ENCODE results near the gene MBNL1. TPM values are rescaled to one million over a fixed set of nuclear protein-coding genes. Genes with fewer than 3 reads are reported as not detected.

MBNL1 gene
- total RNA-seq, 1 donor from 2014 or later: 14.7 TPM

DNA sequence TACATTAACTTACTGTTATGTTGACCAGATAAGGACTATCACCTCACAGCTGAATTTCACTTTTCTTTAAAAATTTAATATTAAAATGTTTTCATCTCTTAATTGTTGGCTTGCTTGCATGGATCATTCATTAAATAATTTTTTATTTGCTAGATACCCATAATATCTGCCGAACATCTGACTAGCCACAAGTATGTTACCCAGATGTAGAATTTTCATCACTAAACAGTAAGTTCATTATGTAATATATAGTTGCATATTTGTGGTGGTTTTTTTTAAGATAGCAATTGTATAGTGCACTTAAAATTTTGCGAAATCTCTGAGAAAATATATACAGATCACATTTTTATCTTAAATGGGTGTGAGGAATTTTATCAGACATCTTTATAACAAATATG lies 190.4 kb downstream of the MBNL1 start:
- no peak for TF ChIP-seq EZH2 (IDR thresholded peaks at IDR 0.05)
- TF ChIP-seq, protein P1, sequence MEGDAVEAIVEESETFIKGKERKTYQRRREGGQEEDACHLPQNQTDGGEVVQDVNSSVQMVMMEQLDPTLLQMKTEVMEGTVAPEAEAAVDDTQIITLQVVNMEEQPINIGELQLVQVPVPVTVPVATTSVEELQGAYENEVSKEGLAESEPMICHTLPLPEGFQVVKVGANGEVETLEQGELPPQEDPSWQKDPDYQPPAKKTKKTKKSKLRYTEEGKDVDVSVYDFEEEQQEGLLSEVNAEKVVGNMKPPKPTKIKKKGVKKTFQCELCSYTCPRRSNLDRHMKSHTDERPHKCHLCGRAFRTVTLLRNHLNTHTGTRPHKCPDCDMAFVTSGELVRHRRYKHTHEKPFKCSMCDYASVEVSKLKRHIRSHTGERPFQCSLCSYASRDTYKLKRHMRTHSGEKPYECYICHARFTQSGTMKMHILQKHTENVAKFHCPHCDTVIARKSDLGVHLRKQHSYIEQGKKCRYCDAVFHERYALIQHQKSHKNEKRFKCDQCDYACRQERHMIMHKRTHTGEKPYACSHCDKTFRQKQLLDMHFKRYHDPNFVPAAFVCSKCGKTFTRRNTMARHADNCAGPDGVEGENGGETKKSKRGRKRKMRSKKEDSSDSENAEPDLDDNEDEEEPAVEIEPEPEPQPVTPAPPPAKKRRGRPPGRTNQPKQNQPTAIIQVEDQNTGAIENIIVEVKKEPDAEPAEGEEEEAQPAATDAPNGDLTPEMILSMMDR (IDR thresholded peaks at IDR 0.05): no peak
- TF ChIP-seq EZH2phosphoT487 (IDR thresholded peaks at IDR 0.05): no peak
- H2AFZ ChIP-seq (replicated peaks): no peak overlapping the region
- H3K36me3 ChIP-seq: peaks cover 4% of the 10 kb centered on the region
- no peaks in the 10 kb centered on the region for H3K9me3 Mint-ChIP-seq
- peaks cover 9% of the 10 kb centered on the region for H3K4me1 ChIP-seq
- no peak overlapping the region for H3K27ac Mint-ChIP-seq
- H3K79me2 ChIP-seq (ENCODE audit: low read depth): no peaks in the 10 kb centered on the region
- no peaks in the 10 kb centered on the region for H3K4me1 Mint-ChIP-seq
- H3K4me3 ChIP-seq: no peak overlapping the region
- no peak for DNase-seq (ENCODE audit: low spot score)
- H3K4me2 ChIP-seq: no peak overlapping the region
- H3K27me3 ChIP-seq: no peaks in the 10 kb centered on the region
- no peak overlapping the region for H3K4me3 Mint-ChIP-seq
- no peak overlapping the region for H3K27ac ChIP-seq
- H3K9me3 ChIP-seq (ENCODE audit: low read depth): no peaks in the 10 kb centered on the region
- no peaks in the 10 kb centered on the region for H3K27me3 Mint-ChIP-seq (ENCODE audit: insufficient read depth, low read depth)
- no peaks in the 10 kb centered on the region for H4K20me1 ChIP-seq (ENCODE audit: low read depth)
- H3K36me3 Mint-ChIP-seq: peaks cover 12% of the 10 kb centered on the region
- H3K9ac ChIP-seq: no peak overlapping the region
- no peaks in the 10 kb centered on the region for H3F3A ChIP-seq (ENCODE audit: low read depth)

DNA sequence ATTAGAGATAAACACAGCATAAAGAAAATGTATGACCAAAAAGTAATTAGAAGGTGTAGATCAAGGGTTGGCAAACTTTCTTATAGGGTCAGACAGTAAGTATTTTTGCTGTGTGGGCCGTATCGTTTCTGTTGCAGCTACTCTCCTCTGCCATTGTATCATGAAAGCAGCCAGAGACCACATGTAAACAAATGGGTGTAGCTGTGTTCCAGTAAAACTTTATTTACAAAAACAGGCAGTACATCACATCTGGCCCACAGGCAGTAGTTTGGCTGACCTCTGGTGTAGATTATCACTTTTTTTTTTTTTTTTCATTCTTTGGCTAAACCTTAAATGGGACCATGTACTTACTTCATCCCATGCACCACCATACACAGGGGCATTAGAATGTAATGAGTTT lies 190.8 kb downstream of the MBNL1 start:
- H2AFZ ChIP-seq (replicated peaks): no peak overlapping the region
- Mint-ChIP-seq H3K4me3 (no peak overlapping the region), H3K4me1 (no peaks in the 10 kb centered on the region), H3K27me3 (ENCODE audit: insufficient read depth, low read depth) (no peaks in the 10 kb centered on the region), H3K9me3 (no peaks in the 10 kb centered on the region), H3K27ac (no peak overlapping the region), H3K36me3 (peaks cover 11% of the 10 kb centered on the region)
- no peaks in the 10 kb centered on the region for H4K20me1 ChIP-seq (ENCODE audit: low read depth)
- H3K9ac ChIP-seq: no peak overlapping the region
- no peak for TF ChIP-seq EZH2 (IDR thresholded peaks at IDR 0.05)
- TF ChIP-seq EZH2phosphoT487 (IDR thresholded peaks at IDR 0.05): no peak
- TF ChIP-seq, protein P1 (IDR thresholded peaks at IDR 0.05): no peak
- H3K27ac ChIP-seq: no peak overlapping the region
- peaks cover 4% of the 10 kb centered on the region for H3K36me3 ChIP-seq
- H3K4me1 ChIP-seq: peaks cover 9% of the 10 kb centered on the region
- H3K79me2 ChIP-seq (ENCODE audit: low read depth): no peaks in the 10 kb centered on the region
- H3K4me3 ChIP-seq: no peak overlapping the region
- H3K4me2 ChIP-seq: no peak overlapping the region
- no peaks in the 10 kb centered on the region for H3K27me3 ChIP-seq
- no peaks in the 10 kb centered on the region for H3F3A ChIP-seq (ENCODE audit: low read depth)
- H3K9me3 ChIP-seq (ENCODE audit: low read depth): no peaks in the 10 kb centered on the region
- no peak for DNase-seq (ENCODE audit: low spot score)

DNA sequence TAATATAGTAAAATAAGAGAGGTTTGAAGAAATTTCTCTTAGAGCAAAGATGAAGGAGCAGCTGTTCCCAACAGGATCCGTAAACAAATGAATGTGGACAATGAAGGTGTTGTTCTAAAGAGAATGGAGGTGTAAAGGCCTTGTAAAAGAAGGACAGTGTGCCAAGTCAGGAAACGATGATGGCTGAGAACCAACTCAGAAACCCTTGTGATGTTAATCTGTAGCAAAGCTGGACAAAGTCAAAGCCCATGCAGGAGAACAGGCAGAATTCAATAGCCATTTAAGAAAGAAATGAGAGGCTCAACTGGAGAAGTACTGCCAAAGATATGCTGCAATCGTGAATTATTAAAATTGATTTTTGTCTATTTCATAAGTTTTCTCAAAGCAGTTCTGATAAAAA lies 192.2 kb downstream of the MBNL1 start:
- no peak overlapping the region for H3K27ac Mint-ChIP-seq
- H3F3A ChIP-seq (ENCODE audit: low read depth): no peaks in the 10 kb centered on the region
- H3K9me3 Mint-ChIP-seq: no peaks in the 10 kb centered on the region
- no peak overlapping the region for H3K4me3 ChIP-seq
- no peak overlapping the region for H3K9ac ChIP-seq
- no peaks in the 10 kb centered on the region for H3K27me3 ChIP-seq
- TF ChIP-seq EZH2phosphoT487 (IDR thresholded peaks at IDR 0.05): no peak
- TF ChIP-seq, protein P1 (IDR thresholded peaks at IDR 0.05): no peak
- no peak for TF ChIP-seq EZH2 (IDR thresholded peaks at IDR 0.05)
- H2AFZ ChIP-seq (replicated peaks): no peak overlapping the region
- peaks cover 10% of the 10 kb centered on the region for H3K36me3 Mint-ChIP-seq
- H3K9me3 ChIP-seq (ENCODE audit: low read depth): no peaks in the 10 kb centered on the region
- peak overlapping the region; percentile 40 for H3K27ac ChIP-seq
- H3K4me3 Mint-ChIP-seq: no peak overlapping the region
- H3K4me1 Mint-ChIP-seq: no peaks in the 10 kb centered on the region
- peaks cover 4% of the 10 kb centered on the region for H3K36me3 ChIP-seq
- no peaks in the 10 kb centered on the region for H3K27me3 Mint-ChIP-seq (ENCODE audit: insufficient read depth, low read depth)
- H3K4me2 ChIP-seq: peak overlapping the region; percentile 32
- peak; percentile 9 for DNase-seq (ENCODE audit: low spot score)
- H4K20me1 ChIP-seq (ENCODE audit: low read depth): no peaks in the 10 kb centered on the region
- H3K79me2 ChIP-seq (ENCODE audit: low read depth): no peaks in the 10 kb centered on the region
- H3K4me1 ChIP-seq: peaks cover 9% of the 10 kb centered on the region

All from neural progenitor cell (in vitro differentiated cells).